ENCODE data around the gene VAV2. TPM values are rescaled to one million over a fixed set of nuclear protein-coding genes. Genes with fewer than 3 reads are reported as not detected.

The VAV2 gene
- total RNA-seq, 2 experiments from 2014 or later: 11.0 to 27.8 TPM

DNA sequence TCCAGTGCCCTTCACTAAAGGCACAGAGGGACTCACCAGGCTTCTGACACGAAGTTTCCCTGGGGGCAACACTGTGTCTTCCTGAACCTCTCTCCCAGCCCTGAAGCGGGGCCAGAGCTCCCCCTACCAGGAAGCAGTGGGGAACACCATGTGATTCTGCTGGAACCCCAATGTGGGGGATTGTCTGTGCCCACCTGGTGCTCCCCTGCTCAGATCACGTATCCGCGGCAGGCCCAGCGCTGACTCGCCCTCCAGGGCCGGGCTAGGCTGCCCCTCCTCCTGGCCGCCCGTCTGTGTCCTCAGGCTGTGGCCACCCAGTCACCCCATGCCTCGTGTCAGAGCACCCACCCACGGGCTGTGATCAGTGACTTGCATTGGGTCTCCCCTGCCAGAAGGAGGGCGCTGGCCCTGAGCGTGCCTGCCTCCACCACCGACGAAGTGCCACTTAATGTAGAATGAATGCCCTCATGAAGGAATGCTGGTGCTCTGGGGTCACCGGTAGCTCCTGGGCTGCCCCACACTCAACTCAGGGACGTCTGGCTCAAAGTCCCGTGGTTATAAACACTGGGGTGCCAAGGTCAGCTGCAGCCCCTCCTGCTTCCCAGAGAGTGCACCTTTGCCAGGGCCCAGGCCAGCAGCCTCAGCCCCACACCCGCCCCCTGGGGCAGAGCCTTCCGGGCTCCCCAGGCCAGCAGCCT, 276.1 kb downstream of the VAV2 start:
- no peak for TF ChIP-seq EZH2phosphoT487 (IDR thresholded peaks at IDR 0.05; ENCODE audit: borderline replicate concordance, low read depth, low read length)
- TF ChIP-seq, protein P1, sequence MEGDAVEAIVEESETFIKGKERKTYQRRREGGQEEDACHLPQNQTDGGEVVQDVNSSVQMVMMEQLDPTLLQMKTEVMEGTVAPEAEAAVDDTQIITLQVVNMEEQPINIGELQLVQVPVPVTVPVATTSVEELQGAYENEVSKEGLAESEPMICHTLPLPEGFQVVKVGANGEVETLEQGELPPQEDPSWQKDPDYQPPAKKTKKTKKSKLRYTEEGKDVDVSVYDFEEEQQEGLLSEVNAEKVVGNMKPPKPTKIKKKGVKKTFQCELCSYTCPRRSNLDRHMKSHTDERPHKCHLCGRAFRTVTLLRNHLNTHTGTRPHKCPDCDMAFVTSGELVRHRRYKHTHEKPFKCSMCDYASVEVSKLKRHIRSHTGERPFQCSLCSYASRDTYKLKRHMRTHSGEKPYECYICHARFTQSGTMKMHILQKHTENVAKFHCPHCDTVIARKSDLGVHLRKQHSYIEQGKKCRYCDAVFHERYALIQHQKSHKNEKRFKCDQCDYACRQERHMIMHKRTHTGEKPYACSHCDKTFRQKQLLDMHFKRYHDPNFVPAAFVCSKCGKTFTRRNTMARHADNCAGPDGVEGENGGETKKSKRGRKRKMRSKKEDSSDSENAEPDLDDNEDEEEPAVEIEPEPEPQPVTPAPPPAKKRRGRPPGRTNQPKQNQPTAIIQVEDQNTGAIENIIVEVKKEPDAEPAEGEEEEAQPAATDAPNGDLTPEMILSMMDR (conservative IDR thresholded peaks at IDR 0.05; ENCODE audit: low read length): peak; percentile 94
- Histone ChIP-seq H3K79me2 (ENCODE audit: insufficient read depth, low read depth, low read length) (no peaks in the 10 kb centered on the region), H3K4me2 (ENCODE audit: low read length) (no peak overlapping the region), H4K20me1 (ENCODE audit: insufficient read depth, low read length) (no peaks in the 10 kb centered on the region), H3K4me1 (ENCODE audit: insufficient read depth, low read length, poor library complexity, severe bottlenecking) (peaks cover 19% of the 10 kb centered on the region), H3K36me3 (ENCODE audit: insufficient read depth, low read length) (no peaks in the 10 kb centered on the region), H2AFZ (ENCODE audit: low read length) (no peak overlapping the region), H3K9me3 (ENCODE audit: low read length) (no peaks in the 10 kb centered on the region), H3K9me2 (ENCODE audit: insufficient read depth, low read length) (no peaks in the 10 kb centered on the region), H3K27ac (ENCODE audit: low read depth, low read length, poor library complexity, severe bottlenecking) (no peak overlapping the region), H3K4me3 (ENCODE audit: low read depth, low read length, poor library complexity, severe bottlenecking) (no peak overlapping the region)
- no TSS peak for BruUV-seq (replicated peaks)
- intact Hi-C loops (cut with micrococcal nuclease; ENCODE audit: unreplicated experiment): loop anchor here (1.0 to 5.0 kb wide), 2 partner anchors 59 to 183 kb away; no protein-coding TSS in a partner anchor
- DNase-seq (ENCODE audit: low spot score): peak; percentile 75
- CTCF ChIA-PET (ENCODE audit: unreplicated experiment): no interaction called here
- POLR2A ChIA-PET: no interaction called here

DNA sequence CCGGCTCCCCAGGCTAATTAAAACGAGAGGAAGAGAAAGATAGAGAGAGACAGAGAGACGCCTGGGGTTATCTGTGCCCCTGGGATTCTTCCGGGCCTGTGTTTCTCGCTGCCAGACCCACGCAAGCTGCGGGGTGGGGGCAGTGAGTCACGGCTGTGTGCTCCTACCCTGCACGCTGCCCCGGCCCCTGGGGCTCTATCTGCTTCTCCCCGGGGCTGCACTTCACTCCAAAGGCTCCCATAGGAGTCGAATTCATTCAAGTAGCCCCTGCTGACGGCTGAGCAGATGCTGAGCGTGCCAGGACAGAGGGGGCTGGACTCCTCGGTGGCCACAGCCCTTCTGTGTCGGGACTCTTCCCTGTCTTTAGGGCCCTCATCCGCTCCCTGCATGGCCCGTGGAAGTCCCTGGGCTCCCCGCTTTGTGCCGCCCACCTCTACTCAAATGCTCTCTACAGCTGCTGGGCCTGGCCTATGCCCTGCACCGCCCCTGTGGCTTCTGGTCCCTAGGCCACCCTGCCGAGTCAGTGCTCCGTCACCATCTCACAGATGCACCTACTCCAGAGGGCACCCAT, 276.7 kb downstream of the VAV2 start:
- no peak overlapping the region for H3K4me3 ChIP-seq (ENCODE audit: low read depth, low read length, poor library complexity, severe bottlenecking)
- no peak for DNase-seq (ENCODE audit: low spot score)
- CTCF ChIA-PET (ENCODE audit: unreplicated experiment): interaction anchor here (1.0 kb wide), 1 partner anchor 182 kb away, joined by 3 read pairs; no protein-coding TSS in a partner anchor
- intact Hi-C loops (cut with micrococcal nuclease; ENCODE audit: unreplicated experiment): loop anchor here (1.0 to 5.0 kb wide), 2 partner anchors 58 to 182 kb away; no protein-coding TSS in a partner anchor
- no TSS peak for BruUV-seq (replicated peaks)
- H3K27ac ChIP-seq (ENCODE audit: low read depth, low read length, poor library complexity, severe bottlenecking): no peak overlapping the region
- H3K4me1 ChIP-seq (ENCODE audit: insufficient read depth, low read length, poor library complexity, severe bottlenecking): peaks cover 23% of the 10 kb centered on the region
- TF ChIP-seq, protein P1 (conservative IDR thresholded peaks at IDR 0.05; ENCODE audit: low read length): no peak
- TF ChIP-seq EZH2phosphoT487 (IDR thresholded peaks at IDR 0.05; ENCODE audit: borderline replicate concordance, low read depth, low read length): no peak
- no peaks in the 10 kb centered on the region for H3K36me3 ChIP-seq (ENCODE audit: insufficient read depth, low read length)
- no peak overlapping the region for H2AFZ ChIP-seq (ENCODE audit: low read length)
- POLR2A ChIA-PET: no interaction called here
- H3K9me2 ChIP-seq (ENCODE audit: insufficient read depth, low read length): no peaks in the 10 kb centered on the region
- no peaks in the 10 kb centered on the region for H3K9me3 ChIP-seq (ENCODE audit: low read length)
- H4K20me1 ChIP-seq (ENCODE audit: insufficient read depth, low read length): no peaks in the 10 kb centered on the region
- no peaks in the 10 kb centered on the region for H3K79me2 ChIP-seq (ENCODE audit: insufficient read depth, low read depth, low read length)
- H3K4me2 ChIP-seq (ENCODE audit: low read length): no peak overlapping the region
